ENCODE measurements around the gene LNPEP.
"Not testable (repeated sequence)": the region's sequence is repeated elsewhere in the genome, so short reads cannot be mapped to it uniquely, and the experiment has no call there.

LNPEP gene

GRCh38 chr5:97078958-97079743 lies 143.3 kb downstream of the LNPEP start:
- H3K9me2 ChIP-seq (replicated peaks; ENCODE audit: control insufficient read depth, low read length): no peaks in the 10 kb centered on the region
- H3K9me3 ChIP-seq (ENCODE audit: control insufficient read depth, insufficient read depth, low read length): no peaks in the 10 kb centered on the region
- H3K4me3 ChIP-seq (ENCODE audit: low read length): no peak overlapping the region
- no peaks in the 10 kb centered on the region for H4K20me1 ChIP-seq (ENCODE audit: control insufficient read depth, insufficient read depth, low read depth, low read length)
- H3K27me3 ChIP-seq (ENCODE audit: control insufficient read depth, low read length): peaks cover 3% of the 10 kb centered on the region; the same call in 1 of the 2 replicates
- no peaks in the 10 kb centered on the region for H3K36me3 ChIP-seq (ENCODE audit: control insufficient read depth, low read length)
- H3K4me2 ChIP-seq (ENCODE audit: low read length): no peak overlapping the region
- no peak for TF ChIP-seq EZH2phosphoT487 (IDR thresholded peaks at IDR 0.05; ENCODE audit: borderline replicate concordance, low read length)
- no peak for TF ChIP-seq CTCF (IDR thresholded peaks at IDR 0.05; ENCODE audit: low read depth, low read length, poor library complexity, severe bottlenecking)
- H3K27ac ChIP-seq (ENCODE audit: low read depth, low read length): no peak overlapping the region
- H3K4me1 ChIP-seq (ENCODE audit: control insufficient read depth, low read length): no peaks in the 10 kb centered on the region
- H3F3A ChIP-seq (ENCODE audit: control insufficient read depth, insufficient read depth): no peaks in the 10 kb centered on the region
- H3K79me2 ChIP-seq (ENCODE audit: control insufficient read depth, low read length): no peaks in the 10 kb centered on the region

- not testable (repeated sequence) for H3K27me3 ChIP-seq (ENCODE audit: control insufficient read depth, low read length)
Measured at GRCh38 chr5:97084782-97085458, 149.0 kb downstream of the LNPEP start.

GRCh38 chr5:97085459-97086181 lies 149.7 kb downstream of the LNPEP start:
- no peaks in the 10 kb centered on the region for H3K79me2 ChIP-seq (ENCODE audit: control insufficient read depth, low read length)
- no peaks in the 10 kb centered on the region for H3K9me3 ChIP-seq (ENCODE audit: control insufficient read depth, insufficient read depth, low read length)
- TF ChIP-seq EZH2phosphoT487 (IDR thresholded peaks at IDR 0.05; ENCODE audit: borderline replicate concordance, low read length) (no peak), CTCF (IDR thresholded peaks at IDR 0.05; ENCODE audit: low read depth, low read length, poor library complexity, severe bottlenecking) (no peak)
- no peaks in the 10 kb centered on the region for H3K9me2 ChIP-seq (replicated peaks; ENCODE audit: control insufficient read depth, low read length)
- peaks cover 3% of the 10 kb centered on the region; the same call in 1 of the 2 replicates for H3K27me3 ChIP-seq (ENCODE audit: control insufficient read depth, low read length)
- H3K4me1 ChIP-seq (ENCODE audit: control insufficient read depth, low read length): no peaks in the 10 kb centered on the region
- H4K20me1 ChIP-seq (ENCODE audit: control insufficient read depth, insufficient read depth, low read depth, low read length): no peaks in the 10 kb centered on the region
- no peak overlapping the region for H3K27ac ChIP-seq (ENCODE audit: low read depth, low read length)
- H3K4me3 ChIP-seq (ENCODE audit: low read length): no peak overlapping the region
- no peaks in the 10 kb centered on the region for H3F3A ChIP-seq (ENCODE audit: control insufficient read depth, insufficient read depth)
- no peaks in the 10 kb centered on the region for H3K36me3 ChIP-seq (ENCODE audit: control insufficient read depth, low read length)
- H3K4me2 ChIP-seq (ENCODE audit: low read length): no peak overlapping the region

More at GRCh38 chr5:97084782-97085458, 149.0 kb downstream of the LNPEP start:
- not testable (repeated sequence) for H3K27ac ChIP-seq (ENCODE audit: low read depth, low read length); H3K4me3 ChIP-seq (ENCODE audit: low read length); H3K79me2 ChIP-seq (ENCODE audit: control insufficient read depth, low read length); H3F3A ChIP-seq (ENCODE audit: control insufficient read depth, insufficient read depth); H3K9me3 ChIP-seq (ENCODE audit: control insufficient read depth, insufficient read depth, low read length); H3K4me2 ChIP-seq (ENCODE audit: low read length); H3K9me2 ChIP-seq (replicated peaks; ENCODE audit: control insufficient read depth, low read length); H4K20me1 ChIP-seq (ENCODE audit: control insufficient read depth, insufficient read depth, low read depth, low read length); H3K4me1 ChIP-seq (ENCODE audit: control insufficient read depth, low read length); H3K36me3 ChIP-seq (ENCODE audit: control insufficient read depth, low read length)
